ENCODE data around the gene CWH43. TPM values are rescaled to one million over a fixed set of nuclear protein-coding genes. Genes with fewer than 3 reads are reported as not detected.

Gene CWH43
- total RNA-seq, 2 donors from 2014 or later: not detected

DNA sequence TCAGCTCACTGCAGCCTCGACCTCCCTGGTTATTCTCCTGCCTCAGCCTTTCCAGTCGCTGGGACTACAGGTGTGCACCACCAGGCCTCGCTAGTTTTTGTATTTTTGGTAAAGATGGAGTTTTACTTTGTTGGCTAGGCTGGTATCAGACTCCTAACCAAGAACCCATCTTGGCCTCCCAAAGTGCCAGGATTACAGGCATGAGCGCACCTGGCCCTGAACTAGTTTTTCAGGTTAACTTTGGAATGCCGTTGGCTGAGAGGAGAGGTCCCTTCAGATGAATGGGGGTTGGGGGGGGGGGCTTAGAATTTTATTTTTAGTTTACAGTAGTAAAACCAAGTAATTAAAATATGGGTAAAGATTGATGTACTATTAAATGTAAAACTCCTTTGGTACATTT lies 23.4 kb upstream of the CWH43 start:
- Histone ChIP-seq H3K27me3 (replicated peaks; ENCODE audit: insufficient read depth) (no peaks in the 10 kb centered on the region), H3K36me3 (no peaks in the 10 kb centered on the region), H3K9me3 (no peaks in the 10 kb centered on the region), H3K4me3 (no peak overlapping the region), H3K4me1 (ENCODE audit: control insufficient read depth in 1 of 2, low read depth in 2 of 2) (no peaks in the 10 kb centered on the region), H3K27ac (no peak overlapping the region)
- TF ChIP-seq, protein P1, sequence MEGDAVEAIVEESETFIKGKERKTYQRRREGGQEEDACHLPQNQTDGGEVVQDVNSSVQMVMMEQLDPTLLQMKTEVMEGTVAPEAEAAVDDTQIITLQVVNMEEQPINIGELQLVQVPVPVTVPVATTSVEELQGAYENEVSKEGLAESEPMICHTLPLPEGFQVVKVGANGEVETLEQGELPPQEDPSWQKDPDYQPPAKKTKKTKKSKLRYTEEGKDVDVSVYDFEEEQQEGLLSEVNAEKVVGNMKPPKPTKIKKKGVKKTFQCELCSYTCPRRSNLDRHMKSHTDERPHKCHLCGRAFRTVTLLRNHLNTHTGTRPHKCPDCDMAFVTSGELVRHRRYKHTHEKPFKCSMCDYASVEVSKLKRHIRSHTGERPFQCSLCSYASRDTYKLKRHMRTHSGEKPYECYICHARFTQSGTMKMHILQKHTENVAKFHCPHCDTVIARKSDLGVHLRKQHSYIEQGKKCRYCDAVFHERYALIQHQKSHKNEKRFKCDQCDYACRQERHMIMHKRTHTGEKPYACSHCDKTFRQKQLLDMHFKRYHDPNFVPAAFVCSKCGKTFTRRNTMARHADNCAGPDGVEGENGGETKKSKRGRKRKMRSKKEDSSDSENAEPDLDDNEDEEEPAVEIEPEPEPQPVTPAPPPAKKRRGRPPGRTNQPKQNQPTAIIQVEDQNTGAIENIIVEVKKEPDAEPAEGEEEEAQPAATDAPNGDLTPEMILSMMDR (IDR thresholded peaks at IDR 0.05): no peak
- DNase-seq (ENCODE audit: low spot score) (no peak), ATAC-seq (ENCODE audit: insufficient number of reproducible peaks, low FRiP score, low read depth) (no peak)

DNA sequence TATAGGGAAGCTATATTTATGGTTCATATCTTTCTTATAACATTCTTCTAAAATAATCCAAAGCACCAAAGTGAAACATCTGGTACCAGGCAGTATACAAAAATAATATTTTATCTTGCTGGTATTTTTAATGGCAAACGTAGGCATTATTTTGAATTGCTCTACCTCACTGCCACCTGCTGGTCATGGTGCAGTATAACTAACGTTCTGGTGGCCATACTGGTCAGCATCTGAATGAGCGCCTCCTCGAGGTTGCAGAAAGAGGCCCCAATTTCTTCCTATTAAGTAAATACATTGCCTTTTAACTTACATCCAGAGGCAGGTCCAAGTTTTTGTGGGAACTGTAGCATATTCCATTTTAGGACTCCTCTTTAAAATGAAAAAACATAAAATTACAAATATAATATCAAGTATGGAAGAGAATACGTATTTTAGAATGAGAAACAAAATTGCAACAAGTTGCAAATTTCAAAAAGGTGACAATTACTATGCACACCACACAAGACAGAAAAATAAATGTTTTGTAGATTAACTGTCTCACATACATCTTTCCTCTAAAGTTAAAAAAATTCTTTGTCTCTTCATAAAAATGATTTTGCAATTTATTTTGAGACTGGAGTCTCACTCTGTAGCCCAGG lies 22.9 kb upstream of the CWH43 start:
- ATAC-seq (ENCODE audit: insufficient number of reproducible peaks, low FRiP score, low read depth): peak; percentile 85
- Histone ChIP-seq H3K27me3 (replicated peaks; ENCODE audit: insufficient read depth) (no peaks in the 10 kb centered on the region), H3K36me3 (no peaks in the 10 kb centered on the region), H3K4me3 (no peak overlapping the region), H3K4me1 (ENCODE audit: control insufficient read depth in 1 of 2, low read depth in 2 of 2) (no peaks in the 10 kb centered on the region), H3K27ac (no peak overlapping the region), H3K9me3 (no peaks in the 10 kb centered on the region)
- TF ChIP-seq, protein P1 (IDR thresholded peaks at IDR 0.05): peak; percentile 92
- DNase-seq (ENCODE audit: low spot score): peak; percentile 25

DNA sequence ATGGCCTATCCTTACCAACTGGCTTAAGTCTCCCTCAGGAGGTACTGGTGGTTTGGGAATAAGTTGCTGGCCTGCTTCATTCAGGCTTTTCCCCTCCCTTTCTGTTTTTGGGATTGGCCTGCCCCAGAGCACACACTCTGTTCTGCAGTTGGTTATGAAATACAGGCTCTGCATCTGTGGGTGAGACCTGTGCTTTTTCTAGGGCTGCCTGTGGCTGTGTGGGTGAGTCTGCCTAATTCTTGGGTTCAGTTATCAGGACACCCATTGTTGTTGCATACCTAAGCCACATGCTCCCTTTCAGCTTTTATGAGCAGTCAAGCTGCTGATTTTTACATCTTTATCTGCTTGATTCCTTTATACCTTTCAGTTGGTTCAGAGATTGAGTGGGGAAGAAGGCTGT lies 19.0 kb upstream of the CWH43 start:
- Histone ChIP-seq H3K4me1 (ENCODE audit: control insufficient read depth in 1 of 2, low read depth in 2 of 2) (no peaks in the 10 kb centered on the region), H3K9me3 (no peaks in the 10 kb centered on the region), H3K27ac (no peak overlapping the region), H3K4me3 (no peak overlapping the region), H3K36me3 (no peaks in the 10 kb centered on the region), H3K27me3 (replicated peaks; ENCODE audit: insufficient read depth) (no peaks in the 10 kb centered on the region)
- no peak for DNase-seq (ENCODE audit: low spot score)
- TF ChIP-seq, protein P1 (IDR thresholded peaks at IDR 0.05): no peak
- ATAC-seq (ENCODE audit: insufficient number of reproducible peaks, low FRiP score, low read depth): no peak

DNA sequence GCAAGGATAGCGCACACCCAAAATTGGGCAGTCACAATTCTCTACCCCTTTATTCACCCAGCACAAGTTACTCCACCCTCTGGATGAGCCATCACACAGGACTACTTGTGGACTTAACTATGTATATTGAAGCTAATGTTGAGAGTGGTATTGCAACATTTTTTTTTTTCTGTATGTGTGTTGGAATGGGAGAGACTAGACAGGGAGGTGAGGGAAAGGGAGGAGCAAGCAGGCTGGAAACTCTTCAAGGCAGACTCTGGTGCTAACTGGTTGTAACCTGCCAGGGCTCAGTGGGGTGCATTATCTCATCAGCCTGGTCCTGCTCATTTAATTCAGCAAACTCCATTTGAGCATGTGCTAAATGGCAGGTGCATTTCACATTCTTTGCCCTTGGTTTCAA lies 18.4 kb upstream of the CWH43 start:
- Histone ChIP-seq H3K27me3 (replicated peaks; ENCODE audit: insufficient read depth) (no peaks in the 10 kb centered on the region), H3K36me3 (no peaks in the 10 kb centered on the region), H3K4me1 (ENCODE audit: control insufficient read depth in 1 of 2, low read depth in 2 of 2) (no peaks in the 10 kb centered on the region), H3K4me3 (no peak overlapping the region), H3K9me3 (no peaks in the 10 kb centered on the region), H3K27ac (no peak overlapping the region)
- no peak for DNase-seq (ENCODE audit: low spot score)
- TF ChIP-seq, protein P1 (IDR thresholded peaks at IDR 0.05): no peak
- ATAC-seq (ENCODE audit: insufficient number of reproducible peaks, low FRiP score, low read depth): no peak

DNA sequence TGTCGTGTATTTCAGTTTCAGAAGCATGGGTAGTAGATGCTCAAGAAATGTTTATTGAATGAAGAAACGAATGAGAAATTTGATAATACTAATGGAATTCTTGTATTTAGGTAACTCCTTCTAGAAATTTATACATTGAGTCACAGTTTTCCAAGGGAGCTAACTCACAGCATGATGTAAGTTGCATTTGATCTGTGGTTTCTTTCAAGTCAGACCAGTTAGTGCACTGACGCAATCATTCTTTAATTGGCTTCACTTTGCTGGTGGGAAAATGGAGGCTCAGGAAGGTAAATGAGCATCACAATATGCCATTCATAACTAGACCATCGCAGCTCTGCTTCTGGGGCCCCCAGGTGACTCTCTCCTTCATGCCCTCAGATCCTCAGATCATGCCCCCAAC lies 17.3 kb upstream of the CWH43 start:
- Histone ChIP-seq H3K27me3 (replicated peaks; ENCODE audit: insufficient read depth) (no peaks in the 10 kb centered on the region), H3K27ac (no peak overlapping the region), H3K4me1 (ENCODE audit: control insufficient read depth in 1 of 2, low read depth in 2 of 2) (no peaks in the 10 kb centered on the region), H3K9me3 (no peaks in the 10 kb centered on the region), H3K4me3 (no peak overlapping the region), H3K36me3 (no peaks in the 10 kb centered on the region)
- no peak for ATAC-seq (ENCODE audit: insufficient number of reproducible peaks, low FRiP score, low read depth)
- TF ChIP-seq, protein P1 (IDR thresholded peaks at IDR 0.05): no peak
- DNase-seq (ENCODE audit: low spot score): no peak
